ENCODE results near the gene POLR3G.

DNA sequence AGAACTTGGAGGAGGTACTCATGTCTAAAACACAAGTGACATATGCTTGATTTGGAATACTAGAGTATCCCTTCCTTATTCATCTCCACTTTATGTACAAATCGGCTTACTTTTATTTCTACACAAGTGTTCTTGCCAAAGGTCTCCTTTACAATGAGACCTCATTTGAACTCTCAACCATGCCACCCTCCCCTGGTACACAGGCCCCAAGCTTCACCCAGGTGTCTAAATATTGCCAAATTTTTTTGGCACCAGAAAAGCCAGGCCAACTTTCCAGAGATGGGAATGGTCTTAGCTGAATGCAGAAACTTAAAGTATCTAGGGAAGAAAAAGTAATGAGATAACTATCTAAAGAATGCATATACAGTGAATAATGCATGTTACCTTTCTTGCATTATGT lies 35.8 kb downstream of the POLR3G start:
- TF ChIP-seq POLR2A (IDR thresholded peaks at IDR 0.05; ENCODE audit: low read depth, low read length) (no peak), TAF1 (IDR thresholded peaks at IDR 0.05; ENCODE audit: low read depth, low read length) (no peak), POLR2AphosphoS5 (IDR thresholded peaks at IDR 0.05; ENCODE audit: low read depth, low read length) (no peak), SPI1 (IDR thresholded peaks at IDR 0.05; ENCODE audit: low read depth, low read length) (no peak), PAX5 (IDR thresholded peaks at IDR 0.05; ENCODE audit: insufficient read depth, low read length, severe bottlenecking) (no peak)

Measured in GM12891 (cell line).